Measurements from ENCODE around the gene CDA. TPM values are rescaled to one million over a fixed set of nuclear protein-coding genes. Genes with fewer than 3 reads are reported as not detected.

Gene CDA
- 0.11 and 0.12 TPM in 2 replicates for polyA plus RNA-seq (2012; rRNA removed)
- polyA plus RNA-seq (2012; cell fraction: cytosol; rRNA removed): 0.14 and 0.18 TPM in 2 replicates
- 0.10 TPM in 1 of 2 replicates, not detected in the other for polyA plus RNA-seq (2012; cell fraction: nucleus; rRNA removed)

DNA sequence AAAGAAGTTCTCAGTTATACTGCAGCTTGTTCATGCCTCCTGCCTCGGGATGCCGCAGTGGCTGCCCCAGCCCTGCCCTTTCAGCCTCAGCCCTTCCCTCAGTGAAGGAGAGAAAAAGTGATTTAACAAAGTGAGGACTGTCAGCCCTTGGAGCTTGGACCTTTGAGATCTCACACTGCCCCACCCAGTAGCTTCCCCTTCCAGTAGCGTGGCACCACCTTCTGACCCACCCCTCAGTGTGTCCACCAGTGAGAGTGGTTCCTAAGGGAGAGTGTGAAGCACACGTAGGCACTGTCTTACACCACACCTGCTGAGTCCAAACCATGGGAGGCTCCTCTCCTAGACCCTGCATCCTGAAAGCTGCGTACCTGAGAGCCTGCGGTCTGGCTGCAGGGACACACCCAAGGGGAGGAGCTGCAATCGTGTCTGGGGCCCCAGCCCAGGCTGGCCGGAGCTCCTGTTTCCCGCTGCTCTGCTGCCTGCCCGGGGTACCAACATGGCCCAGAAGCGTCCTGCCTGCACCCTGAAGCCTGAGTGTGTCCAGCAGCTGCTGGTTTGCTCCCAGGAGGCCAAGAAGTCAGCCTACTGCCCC is at the start of gene CDA:
CDA (plus strand) TSS at position 464 of the 592 bp plus-strand sequence; CDS start at position 497, 33 bp downstream.
- Histone ChIP-seq H4K20me1 (ENCODE audit: insufficient read depth) (no peaks in the 10 kb centered on the region), H3K4me3 (ENCODE audit: low read depth in 2 of 2, low read length in 1 of 2) (no peak within 1 kb of the TSS), H3K27me3 (ENCODE audit: insufficient read depth) (no peaks in the 10 kb centered on the region), H3F3A (replicated peaks; ENCODE audit: insufficient read depth) (no peaks in the 10 kb centered on the region), H3K9me2 (no peaks in the 10 kb centered on the region), H2AFZ (ENCODE audit: low read depth) (no peak within 1 kb of the TSS), H3K27ac (ENCODE audit: low read depth in 2 of 2, low read length in 1 of 2) (no peak within 1 kb of the TSS), H3K9ac (no peak within 1 kb of the TSS), H3K36me3 (replicated peaks in 1 of 2; ENCODE audit: control insufficient read depth in 1 of 2, insufficient read depth in 2 of 2, low read length in 1 of 2) (no peaks in the 10 kb centered on the region), H3K79me2 (ENCODE audit: insufficient read depth) (no peaks in the 10 kb centered on the region), H3K9me3 (no peaks in the 10 kb centered on the region), H3K4me2 (no peak within 1 kb of the TSS), H3K4me1 (ENCODE audit: control insufficient read depth in 1 of 2, insufficient read depth in 2 of 2, low read depth in 1 of 2, low read length in 1 of 2) (no peaks in the 10 kb centered on the region; a peak in 1 of 4 replicates)
- CTCF ChIA-PET: interaction anchor here (0.9 to 1.5 kb wide), 3 partner anchors 10 to 95 kb away, joined by 4 to 6 read pairs (median 5); no protein-coding TSS in a partner anchor
- 68% methylated on average over 6 of the region's 11 CpGs for whole genome bisulfite sequencing (ENCODE audit: low lambda C conversion rate)
- no peak for DNase-seq
- POLR2A ChIA-PET: no interaction called here
- TF ChIP-seq YY1 (IDR thresholded peaks at IDR 0.05; ENCODE audit: low read depth): no peak
- no peak for TF ChIP-seq SMC3 (IDR thresholded peaks at IDR 0.05; ENCODE audit: low read depth, low read length)
- TF ChIP-seq, protein P1, sequence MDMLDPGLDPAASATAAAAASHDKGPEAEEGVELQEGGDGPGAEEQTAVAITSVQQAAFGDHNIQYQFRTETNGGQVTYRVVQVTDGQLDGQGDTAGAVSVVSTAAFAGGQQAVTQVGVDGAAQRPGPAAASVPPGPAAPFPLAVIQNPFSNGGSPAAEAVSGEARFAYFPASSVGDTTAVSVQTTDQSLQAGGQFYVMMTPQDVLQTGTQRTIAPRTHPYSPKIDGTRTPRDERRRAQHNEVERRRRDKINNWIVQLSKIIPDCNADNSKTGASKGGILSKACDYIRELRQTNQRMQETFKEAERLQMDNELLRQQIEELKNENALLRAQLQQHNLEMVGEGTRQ (IDR thresholded peaks at IDR 0.05; ENCODE audit: borderline replicate concordance, low read depth, low read length): no peak
- TF ChIP-seq, protein P2, sequence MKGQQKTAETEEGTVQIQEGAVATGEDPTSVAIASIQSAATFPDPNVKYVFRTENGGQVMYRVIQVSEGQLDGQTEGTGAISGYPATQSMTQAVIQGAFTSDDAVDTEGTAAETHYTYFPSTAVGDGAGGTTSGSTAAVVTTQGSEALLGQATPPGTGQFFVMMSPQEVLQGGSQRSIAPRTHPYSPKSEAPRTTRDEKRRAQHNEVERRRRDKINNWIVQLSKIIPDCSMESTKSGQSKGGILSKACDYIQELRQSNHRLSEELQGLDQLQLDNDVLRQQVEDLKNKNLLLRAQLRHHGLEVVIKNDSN (IDR thresholded peaks at IDR 0.05; ENCODE audit: borderline replicate concordance, low read depth): no peak
- TF ChIP-seq MXI1 (IDR thresholded peaks at IDR 0.05; ENCODE audit: low read depth, low read length): no peak
- no peak for TF ChIP-seq RXRA (IDR thresholded peaks at IDR 0.05; ENCODE audit: borderline replicate concordance, low read depth)

DNA sequence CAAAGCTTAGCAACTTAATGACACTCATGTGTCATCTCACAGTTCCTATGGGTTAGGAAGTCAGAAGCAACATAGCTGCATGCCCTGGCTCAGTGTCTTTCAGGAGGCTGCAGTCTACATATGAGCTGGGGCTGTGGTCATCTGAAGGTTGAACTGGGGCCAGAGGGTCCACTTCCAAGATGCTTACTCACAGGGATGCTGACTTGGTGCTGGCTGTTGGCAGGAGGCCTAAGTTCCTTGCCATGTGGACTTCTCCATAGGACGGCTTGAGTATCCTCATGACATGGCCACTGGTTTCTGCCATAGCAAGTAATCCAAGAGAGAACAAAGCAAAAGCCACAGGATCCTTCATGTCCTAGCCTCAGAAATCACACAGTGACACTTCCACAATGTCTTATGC is 48.6 kb upstream of the CDA start:
- DNase-seq: no peak
- POLR2A ChIA-PET: no interaction called here
- no peak overlapping the region for H3K4me2 ChIP-seq
- H3K4me3 ChIP-seq (ENCODE audit: low read depth in 2 of 2, low read length in 1 of 2): no peak overlapping the region
- no peaks in the 10 kb centered on the region for H3K36me3 ChIP-seq (replicated peaks in 1 of 2; ENCODE audit: control insufficient read depth in 1 of 2, insufficient read depth in 2 of 2, low read length in 1 of 2)
- H3K4me1 ChIP-seq (ENCODE audit: control insufficient read depth in 1 of 2, insufficient read depth in 2 of 2, low read depth in 1 of 2, low read length in 1 of 2): no peaks in the 10 kb centered on the region
- no peaks in the 10 kb centered on the region for H3F3A ChIP-seq (replicated peaks; ENCODE audit: insufficient read depth)
- H3K9me3 ChIP-seq: no peaks in the 10 kb centered on the region
- no peaks in the 10 kb centered on the region for H4K20me1 ChIP-seq (ENCODE audit: insufficient read depth)
- TF ChIP-seq, protein P3, sequence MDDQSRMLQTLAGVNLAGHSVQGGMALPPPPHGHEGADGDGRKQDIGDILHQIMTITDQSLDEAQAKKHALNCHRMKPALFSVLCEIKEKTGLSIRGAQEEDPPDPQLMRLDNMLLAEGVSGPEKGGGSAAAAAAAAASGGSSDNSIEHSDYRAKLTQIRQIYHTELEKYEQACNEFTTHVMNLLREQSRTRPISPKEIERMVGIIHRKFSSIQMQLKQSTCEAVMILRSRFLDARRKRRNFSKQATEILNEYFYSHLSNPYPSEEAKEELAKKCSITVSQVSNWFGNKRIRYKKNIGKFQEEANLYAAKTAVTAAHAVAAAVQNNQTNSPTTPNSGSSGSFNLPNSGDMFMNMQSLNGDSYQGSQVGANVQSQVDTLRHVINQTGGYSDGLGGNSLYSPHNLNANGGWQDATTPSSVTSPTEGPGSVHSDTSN (IDR thresholded peaks at IDR 0.05): no peak
- WGBS (ENCODE audit: low lambda C conversion rate): 80% methylated on average over 1 of the region's 1 CpG
- H3K27ac ChIP-seq (ENCODE audit: low read depth in 2 of 2, low read length in 1 of 2): no peak overlapping the region
- no peaks in the 10 kb centered on the region for H3K9me2 ChIP-seq
- H3K9ac ChIP-seq: no peak overlapping the region
- no peaks in the 10 kb centered on the region for H3K79me2 ChIP-seq (ENCODE audit: insufficient read depth)
- CTCF ChIA-PET: interaction anchor here (1.1 to 1.2 kb wide), 2 partner anchors 35 to 101 kb away, joined by 4 read pairs; no protein-coding TSS in a partner anchor
- no peak overlapping the region for H2AFZ ChIP-seq (ENCODE audit: low read depth)
- peaks cover 37% of the 10 kb centered on the region; the same call in 1 of the 2 replicates for H3K27me3 ChIP-seq (ENCODE audit: insufficient read depth)
